Lower leg skin (tissue), 3 donors: ENCODE data around the gene CCDC57.

Experiments used
- CTCF ChIP-seq, 3 donors: fragments of 450-650 bp; IDR thresholded peaks; one replicate each; pipeline ENCODE4 v1.5.1; 2016; ENCODE audit warnings: antibody characterized with exemption in 3 of 3, mild to moderate bottlenecking in 3 of 3, moderate library complexity in 2 of 3
- POLR2A ChIP-seq, 2 donors: fragments of 450-650 bp; IDR thresholded peaks; one replicate each; pipeline ENCODE4 v1.6.1; 2016 to 2017; ENCODE audit warnings: antibody characterized with exemption in 2 of 2, mild to moderate bottlenecking in 1 of 2, moderate library complexity in 1 of 2

- TF ChIP-seq POLR2A (IDR thresholded peaks at IDR 0.05): no peak
- no peak for TF ChIP-seq CTCF (IDR thresholded peaks at IDR 0.05)
These were observed 40.5 kb upstream of the CCDC57 start for GRCh38 chr17:82253179-82253544.
